ENCODE data around the gene SV2C.

GRCh38 chr5:76401801-76402250 lies 318.6 kb downstream of the SV2C start:
- TF ChIP-seq CTCF (conservative IDR thresholded peaks at IDR 0.05) (no peak), ZFX (IDR thresholded peaks at IDR 0.05) (no peak)
